ENCODE results near the gene ABCA10.
A peak's percentile ranks its signal among the peaks of the same experiment; 100 is the strongest.
"Not testable (repeated sequence)": the region's sequence is repeated elsewhere in the genome, so short reads cannot be mapped to it uniquely, and the experiment has no call there.

Gene ABCA10

DNA sequence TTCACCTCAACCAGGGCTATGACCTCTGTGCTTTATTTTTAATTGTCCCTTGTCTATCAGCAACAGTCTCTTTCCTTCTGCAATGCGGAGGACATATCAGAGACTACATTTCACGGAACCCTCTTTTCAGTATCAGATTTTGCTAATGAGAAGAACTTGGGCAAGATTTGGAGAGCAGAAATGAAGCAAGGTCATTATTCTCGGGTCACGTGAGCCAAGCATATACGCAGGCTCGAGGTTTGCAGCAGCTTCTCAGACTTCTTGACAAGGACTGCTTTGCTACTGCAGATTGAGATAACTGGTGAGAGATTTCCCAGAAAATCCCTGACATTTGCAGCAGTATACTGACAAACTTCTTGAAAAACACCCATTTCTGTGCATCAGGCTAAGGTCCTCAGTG lies 30.4 kb downstream of the ABCA10 start:
- no peaks in the 10 kb centered on the region for H3K27me3 ChIP-seq (ENCODE audit: control insufficient read depth in 5 of 5, insufficient read depth in 4 of 5, low read length in 5 of 5)

DNA sequence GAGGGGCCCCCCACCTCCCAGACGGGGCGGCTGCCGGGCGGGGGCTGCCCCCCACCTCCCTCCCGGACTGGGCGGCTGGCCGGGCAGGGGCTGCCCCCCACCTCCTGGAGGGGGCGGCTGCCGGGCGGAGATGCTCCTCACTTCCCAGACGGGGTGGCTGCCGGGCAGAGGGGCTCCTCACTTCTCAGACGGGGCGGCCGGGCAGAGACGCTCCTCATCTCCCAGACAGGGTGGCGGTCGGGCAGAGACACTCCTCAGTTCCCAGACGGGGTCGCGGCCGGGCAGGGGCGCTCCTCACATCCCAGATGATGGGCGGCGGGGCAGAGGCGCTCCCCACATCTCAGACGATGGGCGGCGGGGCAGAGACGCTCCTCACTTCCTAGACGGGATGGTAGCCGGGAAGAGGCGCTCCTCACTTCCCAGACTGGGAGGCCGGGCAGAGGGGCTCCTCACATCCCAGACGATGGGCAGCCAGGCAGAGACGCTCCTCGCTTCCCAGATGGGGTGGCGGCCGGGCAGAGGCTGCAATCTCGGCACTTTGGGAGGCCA lies 32.4 kb downstream of the ABCA10 start:
- H3K36me3 ChIP-seq (ENCODE audit: control insufficient read depth in 5 of 5, insufficient read depth in 5 of 5, low read length in 5 of 5) = peaks cover 0 to 21% (median 13%) of the 10 kb centered on the region in 5 donors
- not testable (repeated sequence) for H3K4me3 ChIP-seq (ENCODE audit: low read depth in 1 of 5, low read length in 5 of 5); H3K9me3 ChIP-seq (ENCODE audit: control insufficient read depth in 5 of 5, low read length in 5 of 5); H3K27me3 ChIP-seq (ENCODE audit: control insufficient read depth in 5 of 5, insufficient read depth in 4 of 5, low read length in 5 of 5); H3K27ac ChIP-seq (ENCODE audit: low read depth, low read length); H3K9ac ChIP-seq (ENCODE audit: low read length in 5 of 5); H3K4me1 ChIP-seq (ENCODE audit: control insufficient read depth in 5 of 5, insufficient read depth in 5 of 5, low read length in 5 of 5)

More for the DNA sequence above, 30.4 kb downstream of the ABCA10 start:
- H3K36me3 ChIP-seq (ENCODE audit: control insufficient read depth in 5 of 5, insufficient read depth in 5 of 5, low read length in 5 of 5) = peaks cover 0 to 8% (median 2%) of the 10 kb centered on the region in 5 donors
- no peaks in the 10 kb centered on the region for H3K9me3 ChIP-seq (ENCODE audit: control insufficient read depth in 5 of 5, low read length in 5 of 5)
- no peak overlapping the region for H3K27ac ChIP-seq (ENCODE audit: low read depth, low read length)
- H3K9ac ChIP-seq (ENCODE audit: low read length in 5 of 5) = no peak overlapping the region
- H3K4me3 ChIP-seq (ENCODE audit: low read depth in 1 of 5, low read length in 5 of 5) = no peak overlapping the region
- H3K4me1 ChIP-seq (ENCODE audit: control insufficient read depth in 5 of 5, insufficient read depth in 5 of 5, low read length in 5 of 5) = no peaks in the 10 kb centered on the region

DNA sequence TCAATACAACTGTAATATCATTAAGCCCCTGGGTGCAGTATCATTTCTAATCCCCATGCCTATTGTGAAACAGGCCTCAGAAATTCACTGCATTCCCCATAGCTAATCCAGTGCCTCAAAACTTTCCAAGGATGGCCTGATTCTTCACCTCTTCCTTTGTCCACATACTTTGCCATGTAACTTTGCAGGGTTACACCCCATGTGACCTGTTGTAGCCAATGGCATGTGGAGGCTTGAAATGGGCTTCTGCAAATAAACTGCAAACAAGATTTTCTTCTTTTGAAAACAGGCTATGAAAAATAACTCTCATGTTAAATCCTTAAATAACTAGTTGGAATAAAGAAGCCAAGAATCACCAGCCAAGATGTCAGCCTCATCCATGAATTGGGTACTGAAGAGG lies 35.9 kb downstream of the ABCA10 start:
- peaks cover 0 to 32% (median 20%) of the 10 kb centered on the region in 5 donors for H3K36me3 ChIP-seq (ENCODE audit: control insufficient read depth in 5 of 5, insufficient read depth in 5 of 5, low read length in 5 of 5)
- H3K27ac ChIP-seq (ENCODE audit: low read depth, low read length) = no peak overlapping the region
- H3K9me3 ChIP-seq (ENCODE audit: control insufficient read depth in 5 of 5, low read length in 5 of 5) = no peaks in the 10 kb centered on the region
- H3K9ac ChIP-seq (ENCODE audit: low read length in 5 of 5) = no peak overlapping the region
- H3K4me1 ChIP-seq (ENCODE audit: control insufficient read depth in 5 of 5, insufficient read depth in 5 of 5, low read length in 5 of 5) = no peaks in the 10 kb centered on the region
- no peaks in the 10 kb centered on the region for H3K27me3 ChIP-seq (ENCODE audit: control insufficient read depth in 5 of 5, insufficient read depth in 4 of 5, low read length in 5 of 5)
- H3K4me3 ChIP-seq (ENCODE audit: low read depth in 1 of 5, low read length in 5 of 5) = no peak overlapping the region

DNA sequence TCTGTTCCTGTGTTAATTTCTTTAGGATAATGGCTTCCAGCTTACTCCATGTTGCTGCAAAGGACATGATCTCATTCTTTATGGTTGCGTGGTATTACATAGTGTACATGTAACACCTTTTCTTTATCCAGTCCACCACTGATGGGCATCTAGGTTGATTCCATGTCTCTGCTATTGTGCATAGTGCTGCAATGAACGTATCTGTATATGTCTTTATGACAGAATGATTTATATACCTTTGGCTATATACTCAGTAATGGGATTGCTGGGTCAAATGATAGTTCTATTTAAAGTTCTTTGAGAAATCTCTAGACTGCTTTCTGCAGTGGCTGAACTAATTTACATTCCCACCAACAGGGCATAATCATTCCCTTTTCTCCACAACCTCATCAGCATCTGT lies 39.8 kb downstream of the ABCA10 start:
- Histone ChIP-seq H3K27ac (ENCODE audit: low read depth, low read length) (no peak overlapping the region), H3K4me1 (ENCODE audit: control insufficient read depth in 5 of 5, insufficient read depth in 5 of 5, low read length in 5 of 5) (no peaks in the 10 kb centered on the region), H3K36me3 (ENCODE audit: control insufficient read depth in 5 of 5, insufficient read depth in 5 of 5, low read length in 5 of 5) (peaks cover 3 to 32% (median 25%) of the 10 kb centered on the region in 5 donors), H3K4me3 (ENCODE audit: low read depth in 1 of 5, low read length in 5 of 5) (no peak overlapping the region), H3K9me3 (ENCODE audit: control insufficient read depth in 5 of 5, low read length in 5 of 5) (no peaks in the 10 kb centered on the region), H3K27me3 (ENCODE audit: control insufficient read depth in 5 of 5, insufficient read depth in 4 of 5, low read length in 5 of 5) (no peaks in the 10 kb centered on the region), H3K9ac (ENCODE audit: low read length in 5 of 5) (no peak overlapping the region)

- Histone ChIP-seq H3K9me3 (ENCODE audit: control insufficient read depth in 5 of 5, low read length in 5 of 5) (no peaks in the 10 kb centered on the region), H3K36me3 (ENCODE audit: control insufficient read depth in 5 of 5, insufficient read depth in 5 of 5, low read length in 5 of 5) (peaks cover 3 to 27% (median 26%) of the 10 kb centered on the region in 5 donors), H3K9ac (ENCODE audit: low read length in 5 of 5) (no peak overlapping the region), H3K4me3 (ENCODE audit: low read depth in 1 of 5, low read length in 5 of 5) (no peak overlapping the region), H3K27ac (ENCODE audit: low read depth, low read length) (no peak overlapping the region), H3K27me3 (ENCODE audit: control insufficient read depth in 5 of 5, insufficient read depth in 4 of 5, low read length in 5 of 5) (no peaks in the 10 kb centered on the region), H3K4me1 (ENCODE audit: control insufficient read depth in 5 of 5, insufficient read depth in 5 of 5, low read length in 5 of 5) (no peaks in the 10 kb centered on the region)
Measured at GRCh38 chr17:69188064-69188463, 40.6 kb downstream of the ABCA10 start.

DNA sequence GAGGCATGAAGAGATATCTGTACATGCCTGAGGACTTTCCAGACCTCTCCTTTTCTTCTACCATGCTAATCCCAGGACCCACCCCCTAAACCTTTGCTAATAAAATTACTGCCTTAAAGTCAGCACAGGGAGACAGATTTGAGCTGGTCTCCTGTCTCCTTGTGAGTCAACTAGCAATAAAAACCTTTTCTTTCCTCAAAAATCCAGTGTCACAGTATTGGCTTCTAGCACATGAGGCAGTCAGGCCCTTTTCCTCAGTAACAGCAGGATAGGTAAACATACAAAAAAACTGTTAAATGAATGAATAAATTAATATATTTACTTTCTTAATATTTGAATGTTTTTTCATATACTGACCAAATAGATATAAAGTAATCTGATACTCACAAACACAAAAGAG lies 41.3 kb downstream of the ABCA10 start:
- no peaks in the 10 kb centered on the region for H3K4me1 ChIP-seq (ENCODE audit: control insufficient read depth in 5 of 5, insufficient read depth in 5 of 5, low read length in 5 of 5)
- no peaks in the 10 kb centered on the region for H3K9me3 ChIP-seq (ENCODE audit: control insufficient read depth in 5 of 5, low read length in 5 of 5)
- peaks cover 3 to 29% (median 19%) of the 10 kb centered on the region in 5 donors for H3K36me3 ChIP-seq (ENCODE audit: control insufficient read depth in 5 of 5, insufficient read depth in 5 of 5, low read length in 5 of 5)
- no peaks in the 10 kb centered on the region for H3K27me3 ChIP-seq (ENCODE audit: control insufficient read depth in 5 of 5, insufficient read depth in 4 of 5, low read length in 5 of 5)
- no peak overlapping the region for H3K4me3 ChIP-seq (ENCODE audit: low read depth in 1 of 5, low read length in 5 of 5)
- H3K9ac ChIP-seq (ENCODE audit: low read length in 5 of 5) = no peak overlapping the region
- H3K27ac ChIP-seq (ENCODE audit: low read depth, low read length) = no peak overlapping the region

GRCh38 chr17:69179227-69179952 lies 49.2 kb downstream of the ABCA10 start:
- H3K4me3 ChIP-seq (ENCODE audit: low read depth in 1 of 5, low read length in 5 of 5) = no peak overlapping the region
- H3K27me3 ChIP-seq (ENCODE audit: control insufficient read depth in 5 of 5, insufficient read depth in 4 of 5, low read length in 5 of 5) = no peaks in the 10 kb centered on the region
- peaks cover 0 to 19% (median 8%) of the 10 kb centered on the region in 5 donors for H3K4me1 ChIP-seq (ENCODE audit: control insufficient read depth in 5 of 5, insufficient read depth in 5 of 5, low read length in 5 of 5)
- H3K27ac ChIP-seq (ENCODE audit: low read depth, low read length) = no peak overlapping the region
- H3K9ac ChIP-seq (ENCODE audit: low read length in 5 of 5) = no peak overlapping the region
- peaks cover 3 to 33% (median 11%) of the 10 kb centered on the region in 5 donors for H3K36me3 ChIP-seq (ENCODE audit: control insufficient read depth in 5 of 5, insufficient read depth in 5 of 5, low read length in 5 of 5)
- no peaks in the 10 kb centered on the region for H3K9me3 ChIP-seq (ENCODE audit: control insufficient read depth in 5 of 5, low read length in 5 of 5)

GRCh38 chr17:69176457-69176795 lies 52.2 kb downstream of the ABCA10 start:
- Histone ChIP-seq H3K27me3 (ENCODE audit: control insufficient read depth in 5 of 5, insufficient read depth in 4 of 5, low read length in 5 of 5) (no peaks in the 10 kb centered on the region), H3K9me3 (ENCODE audit: control insufficient read depth in 5 of 5, low read length in 5 of 5) (no peaks in the 10 kb centered on the region), H3K27ac (ENCODE audit: low read depth, low read length) (peak overlapping the region; percentile 34), H3K4me1 (ENCODE audit: control insufficient read depth in 5 of 5, insufficient read depth in 5 of 5, low read length in 5 of 5) (peaks cover 0 to 19% (median 8%) of the 10 kb centered on the region in 5 donors), H3K36me3 (ENCODE audit: control insufficient read depth in 5 of 5, insufficient read depth in 5 of 5, low read length in 5 of 5) (peaks cover 0 to 37% (median 10%) of the 10 kb centered on the region in 5 donors), H3K9ac (ENCODE audit: low read length in 5 of 5) (no peak overlapping the region), H3K4me3 (ENCODE audit: low read depth in 1 of 5, low read length in 5 of 5) (no peak overlapping the region)

- no peak overlapping the region for H3K4me3 ChIP-seq (ENCODE audit: low read depth in 1 of 5, low read length in 5 of 5)
- H3K9me3 ChIP-seq (ENCODE audit: control insufficient read depth in 5 of 5, low read length in 5 of 5) = no peaks in the 10 kb centered on the region
- peaks cover 0 to 19% (median 8%) of the 10 kb centered on the region in 5 donors for H3K4me1 ChIP-seq (ENCODE audit: control insufficient read depth in 5 of 5, insufficient read depth in 5 of 5, low read length in 5 of 5)
- H3K9ac ChIP-seq (ENCODE audit: low read length in 5 of 5) = no peak overlapping the region
- H3K36me3 ChIP-seq (ENCODE audit: control insufficient read depth in 5 of 5, insufficient read depth in 5 of 5, low read length in 5 of 5) = peaks cover 0 to 35% (median 10%) of the 10 kb centered on the region in 5 donors
- H3K27ac ChIP-seq (ENCODE audit: low read depth, low read length) = peak overlapping the region; percentile 34
- H3K27me3 ChIP-seq (ENCODE audit: control insufficient read depth in 5 of 5, insufficient read depth in 4 of 5, low read length in 5 of 5) = no peaks in the 10 kb centered on the region
Measured at GRCh38 chr17:69175625-69176456, 52.8 kb downstream of the ABCA10 start.

GRCh38 chr17:69175262-69175624 lies 53.4 kb downstream of the ABCA10 start:
- Histone ChIP-seq H3K27me3 (ENCODE audit: control insufficient read depth in 5 of 5, insufficient read depth in 4 of 5, low read length in 5 of 5) (no peaks in the 10 kb centered on the region), H3K27ac (ENCODE audit: low read depth, low read length) (no peak overlapping the region), H3K4me1 (ENCODE audit: control insufficient read depth in 5 of 5, insufficient read depth in 5 of 5, low read length in 5 of 5) (peaks cover 0 to 24% (median 8%) of the 10 kb centered on the region in 5 donors), H3K36me3 (ENCODE audit: control insufficient read depth in 5 of 5, insufficient read depth in 5 of 5, low read length in 5 of 5) (peaks cover 0 to 40% (median 10%) of the 10 kb centered on the region in 5 donors), H3K9ac (ENCODE audit: low read length in 5 of 5) (no peak overlapping the region), H3K4me3 (ENCODE audit: low read depth in 1 of 5, low read length in 5 of 5) (no peak overlapping the region), H3K9me3 (ENCODE audit: control insufficient read depth in 5 of 5, low read length in 5 of 5) (no peaks in the 10 kb centered on the region)

All from subcutaneous abdominal adipose tissue (tissue), 5 donors.